ENCODE measurements around the gene ARL6IP6.

Gene ARL6IP6

GRCh38 chr2:152718076-152718908 is at the start of gene ARL6IP6 (continued):
- peak; percentile 70 for TF ChIP-seq ZNF324 (tag by site-specific recombination; IDR thresholded peaks at IDR 0.05)
- TF ChIP-seq ZNF692 (tag by site-specific recombination; IDR thresholded peaks at IDR 0.05): peak; percentile 92
- TF ChIP-seq ZNF2 (tag by site-specific recombination; IDR thresholded peaks at IDR 0.05): peak; percentile 72; the same call in 1 of the 2 replicates
- no peak for TF ChIP-seq ZNF19 (tag by site-specific recombination; IDR thresholded peaks at IDR 0.05; ENCODE audit: low read depth)
- TF ChIP-seq ZBTB20 (tag by site-specific recombination; IDR thresholded peaks at IDR 0.05): peak; percentile 57; the same call in 1 of the 2 replicates
- TF ChIP-seq KLF16 (tag by site-specific recombination; IDR thresholded peaks at IDR 0.05): peak; percentile 96
- TF ChIP-seq ZNF121 (tag by site-specific recombination; IDR thresholded peaks at IDR 0.05): no peak
- TF ChIP-seq ZNF521 (tag by site-specific recombination; IDR thresholded peaks at IDR 0.05): no peak
- peak; percentile 50 for TF ChIP-seq PRDM4 (tag by site-specific recombination; IDR thresholded peaks at IDR 0.05)
- TF ChIP-seq ZNF112 (tag by site-specific recombination; IDR thresholded peaks at IDR 0.05): no peak
- peak; percentile 49; the same call in 1 of the 2 replicates for TF ChIP-seq ZNF843 (tag by site-specific recombination; IDR thresholded peaks at IDR 0.05)
- peak; percentile 32; the same call in 1 of the 2 replicates for TF ChIP-seq ZNF785 (tag by site-specific recombination; IDR thresholded peaks at IDR 0.05)
- TF ChIP-seq SETDB1 (IDR thresholded peaks at IDR 0.05; ENCODE audit: insufficient read length, low read length): no peak
- no peak for TF ChIP-seq ZNF302 (tag by site-specific recombination; IDR thresholded peaks at IDR 0.05; ENCODE audit: low read depth)
- peak; percentile 81 for TF ChIP-seq INSM2 (tag by site-specific recombination; IDR thresholded peaks at IDR 0.05)
- TF ChIP-seq ZNF837 (tag by site-specific recombination; IDR thresholded peaks at IDR 0.05): 0 out of 2 replicates have a peak, but pooled peaks have one; percentile 46
- peak; percentile 83 for TF ChIP-seq ZBTB48 (tag by site-specific recombination; IDR thresholded peaks at IDR 0.05)
- TF ChIP-seq BCL11A (tag by site-specific recombination; IDR thresholded peaks at IDR 0.05; ENCODE audit: low read depth): peak; percentile 62; the same call in 1 of the 2 replicates
- peak; percentile 83 for TF ChIP-seq PBX3 (CRISPR knock-in tag; IDR thresholded peaks at IDR 0.05)
- no peak for TF ChIP-seq ZNF169 (tag by site-specific recombination; IDR thresholded peaks at IDR 0.05)
- TF ChIP-seq ZFP37 (tag by site-specific recombination; IDR thresholded peaks at IDR 0.05): peak; percentile 66; the same call in 1 of the 2 replicates
- 0 out of 2 replicates have a peak, but pooled peaks have one; percentile 42 for TF ChIP-seq GFI1B (tag by site-specific recombination; IDR thresholded peaks at IDR 0.05)
- peak; percentile 83 for TF ChIP-seq ZNF629 (tag by site-specific recombination; IDR thresholded peaks at IDR 0.05)
- 0 out of 2 replicates have a peak, but pooled peaks have one; percentile 17 for TF ChIP-seq ZNF518A (tag by site-specific recombination; conservative IDR thresholded peaks at IDR 0.05; ENCODE audit: low read depth)
- peak; percentile 62; the same call in 1 of the 2 replicates for TF ChIP-seq ZNF24 (tag by site-specific recombination; IDR thresholded peaks at IDR 0.05)
- peak; percentile 84 for TF ChIP-seq SP7 (tag by site-specific recombination; IDR thresholded peaks at IDR 0.05)
